GM21390 (cell line): ENCODE measurements around the gene RNU1-1.
A peak's percentile ranks its signal among the peaks of the same experiment; 100 is the strongest.
"Not testable (repeated sequence)": the region's sequence is repeated elsewhere in the genome, so short reads cannot be mapped to it uniquely, and the experiment has no call there.

ENCODE experiments used
- ATAC-seq: cut with Tn5 transposase; IDR thresholded peaks from one replicate; pipeline ENCODE4 v1.9.1; 2021; ENCODE audit not compliant: unreplicated experiment

RNU1-1 gene

GRCh38 chr1:16525769-16526168 lies 11.7 kb upstream of the RNU1-1 start:
- not testable (repeated sequence) for ATAC-seq

DNA sequence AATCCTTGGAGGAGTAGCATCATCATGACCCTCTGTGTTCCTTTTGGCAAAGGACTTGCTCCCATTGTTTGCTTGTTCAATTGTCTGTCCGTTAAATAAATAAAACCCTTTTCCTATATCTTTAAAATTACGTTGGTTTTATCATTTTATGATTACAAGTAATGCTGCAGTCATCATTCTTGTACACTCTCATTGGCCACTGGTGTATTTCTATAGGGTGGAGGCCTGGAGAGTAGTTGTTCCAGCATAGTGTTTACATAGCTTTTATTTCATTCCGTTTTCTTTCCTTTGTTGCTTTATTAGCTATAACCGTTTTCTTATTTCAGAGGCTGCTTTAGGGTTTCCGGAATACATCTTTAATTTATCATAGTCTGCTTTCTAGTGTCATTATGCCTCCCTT lies 7.6 kb upstream of the RNU1-1 start:
- not testable (repeated sequence) for ATAC-seq

DNA sequence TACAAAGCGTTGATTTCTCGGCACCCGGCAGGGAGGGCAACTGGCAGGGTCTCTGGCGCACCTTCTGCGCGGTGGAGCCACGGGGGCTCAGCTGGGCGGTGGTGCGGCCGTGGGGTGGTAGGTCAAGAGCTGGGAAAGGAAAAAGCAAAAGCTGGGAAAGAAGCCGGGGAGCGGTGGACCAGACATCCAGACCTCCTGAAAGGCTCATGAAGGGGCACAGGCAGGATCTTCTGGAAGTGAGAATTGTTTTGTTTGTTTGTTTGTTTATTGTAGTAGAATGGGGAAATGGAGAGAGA lies 7.2 kb upstream of the RNU1-1 start:
- ATAC-seq = no peak

DNA sequence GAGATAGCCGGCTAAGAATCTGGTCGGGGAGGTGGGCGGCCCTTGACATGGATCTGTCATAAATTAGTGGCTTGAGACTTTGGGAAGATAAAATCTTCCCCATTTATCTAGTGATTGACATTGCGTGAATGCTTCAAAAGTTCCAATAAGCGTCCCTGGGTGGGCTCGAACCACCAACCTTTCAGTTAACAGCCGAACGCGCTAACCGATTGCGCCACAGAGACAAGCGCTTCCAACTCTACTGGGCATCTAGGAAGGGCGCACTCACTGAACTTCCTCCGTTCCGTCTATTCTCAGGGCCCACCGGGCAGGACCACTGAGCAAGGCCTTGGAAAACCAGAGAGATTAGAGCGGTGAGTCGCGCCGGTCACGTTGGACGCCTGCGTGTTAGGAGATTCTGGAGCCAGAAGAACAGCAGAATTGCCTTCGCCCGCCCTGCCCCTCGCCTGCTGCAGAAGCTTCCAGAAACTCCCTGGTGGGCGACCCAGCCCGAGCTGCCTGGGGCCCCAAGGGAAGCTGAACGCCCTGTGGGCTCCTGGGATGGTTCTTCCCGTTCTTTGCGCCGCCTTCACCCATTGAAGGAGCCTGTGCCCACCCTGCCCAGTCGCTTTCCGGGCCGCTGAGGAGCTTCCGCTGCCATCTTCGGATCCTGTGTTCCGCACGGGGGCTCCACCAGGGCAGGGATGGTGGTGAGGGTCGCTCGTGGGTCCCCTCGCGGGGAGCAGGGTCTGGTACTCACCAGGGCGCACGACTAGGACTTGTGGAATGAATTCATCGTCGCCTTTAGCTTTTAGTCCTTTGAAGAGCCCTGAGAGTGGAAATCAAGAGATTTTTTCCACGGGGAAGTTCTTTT lies 6.6 kb upstream of the RNU1-1 start:
- ATAC-seq = not testable (repeated sequence)

DNA sequence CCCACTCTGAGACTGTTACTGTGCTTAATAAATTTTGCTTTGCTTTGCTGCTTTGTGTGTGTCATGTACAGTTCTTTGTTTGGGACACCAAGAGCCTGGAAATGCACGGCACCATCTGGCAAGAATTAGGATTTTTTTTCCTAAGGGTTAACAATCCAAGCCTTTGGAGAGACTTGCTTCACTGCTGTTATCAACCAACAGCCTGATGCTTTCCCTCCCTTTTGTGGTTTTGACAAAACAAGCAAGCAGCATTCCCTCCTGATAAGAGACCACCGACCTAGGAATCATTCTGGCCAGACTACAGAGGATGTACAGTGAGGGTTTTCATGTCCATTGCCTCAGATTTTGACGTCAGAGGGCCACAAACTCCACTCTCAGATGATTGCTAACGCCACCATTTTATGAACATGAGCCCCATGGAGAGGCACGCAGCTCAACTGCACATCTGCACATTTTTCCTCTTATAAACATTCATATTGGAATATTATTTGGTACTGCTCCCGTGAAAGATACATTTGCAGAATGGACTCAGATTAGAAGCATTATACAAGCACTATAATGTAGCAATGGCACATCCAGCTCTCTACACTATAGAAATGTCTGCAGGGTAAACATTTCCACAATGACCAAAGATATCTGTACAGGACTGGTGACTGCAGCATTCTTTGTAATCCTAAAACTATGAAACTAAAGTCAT lies 5.3 kb upstream of the RNU1-1 start:
- ATAC-seq = not testable (repeated sequence)

GRCh38 chr1:16518913-16519254 lies 4.8 kb upstream of the RNU1-1 start:
- ATAC-seq = not testable (repeated sequence)

- ATAC-seq = not testable (repeated sequence)
These were observed 2.8 kb upstream of the RNU1-1 start for GRCh38 chr1:16516694-16517410.

DNA sequence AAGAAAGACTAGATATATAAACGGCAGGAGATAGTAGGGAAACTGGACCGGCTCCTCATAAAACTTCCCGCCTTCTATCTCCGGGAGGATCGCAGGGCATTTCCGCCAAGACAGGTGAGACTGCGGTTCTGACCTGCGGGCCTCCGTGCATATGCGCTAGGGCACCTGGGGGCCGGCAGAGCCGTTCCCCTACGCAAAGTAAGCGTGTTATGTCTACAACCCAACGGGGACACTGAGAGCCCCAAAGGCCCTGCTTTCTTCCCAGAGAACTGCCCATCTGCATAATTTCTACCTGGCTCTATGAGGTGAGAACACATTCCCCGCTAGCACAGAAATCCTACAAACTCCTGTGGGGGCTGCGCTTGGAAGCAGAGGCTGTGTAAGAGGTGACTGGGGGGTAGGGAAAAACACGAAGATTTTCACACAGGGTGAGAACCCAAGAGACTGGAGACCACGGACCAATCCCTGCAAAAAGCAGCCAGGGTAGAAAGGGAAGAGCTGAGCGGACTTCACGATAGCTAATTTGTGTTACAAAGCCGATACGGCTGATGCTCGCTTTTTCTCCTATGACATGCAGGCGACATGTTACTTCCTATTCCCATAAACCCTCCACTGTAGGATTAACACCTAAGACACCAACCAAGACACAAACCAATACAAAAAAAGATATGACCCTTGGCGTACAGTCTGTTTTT lies 526 bp downstream of the RNU1-1 start:
- ATAC-seq = peak; percentile 93

- ATAC-seq = not testable (repeated sequence)
These were observed 1.3 kb downstream of the RNU1-1 start for GRCh38 chr1:16512624-16513411.

DNA sequence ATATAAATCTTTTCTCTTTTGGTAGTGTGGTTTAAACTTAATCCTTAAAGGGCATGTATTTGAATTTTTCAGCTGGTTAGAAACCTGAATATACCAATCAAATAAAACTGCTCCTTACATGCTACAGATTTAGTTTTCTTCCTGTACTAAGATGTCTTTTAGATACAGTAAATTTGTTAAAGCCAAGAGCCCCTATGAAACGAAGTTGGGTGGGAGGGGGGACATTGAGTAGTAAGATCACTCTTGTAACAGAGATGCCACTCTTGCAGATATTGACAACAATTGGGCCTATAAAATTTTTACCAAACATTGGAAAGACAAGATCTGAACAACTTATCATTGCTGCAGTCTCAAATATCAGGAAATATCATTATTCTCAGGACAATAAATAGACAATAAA lies 2.2 kb downstream of the RNU1-1 start:
- ATAC-seq = not testable (repeated sequence)

DNA sequence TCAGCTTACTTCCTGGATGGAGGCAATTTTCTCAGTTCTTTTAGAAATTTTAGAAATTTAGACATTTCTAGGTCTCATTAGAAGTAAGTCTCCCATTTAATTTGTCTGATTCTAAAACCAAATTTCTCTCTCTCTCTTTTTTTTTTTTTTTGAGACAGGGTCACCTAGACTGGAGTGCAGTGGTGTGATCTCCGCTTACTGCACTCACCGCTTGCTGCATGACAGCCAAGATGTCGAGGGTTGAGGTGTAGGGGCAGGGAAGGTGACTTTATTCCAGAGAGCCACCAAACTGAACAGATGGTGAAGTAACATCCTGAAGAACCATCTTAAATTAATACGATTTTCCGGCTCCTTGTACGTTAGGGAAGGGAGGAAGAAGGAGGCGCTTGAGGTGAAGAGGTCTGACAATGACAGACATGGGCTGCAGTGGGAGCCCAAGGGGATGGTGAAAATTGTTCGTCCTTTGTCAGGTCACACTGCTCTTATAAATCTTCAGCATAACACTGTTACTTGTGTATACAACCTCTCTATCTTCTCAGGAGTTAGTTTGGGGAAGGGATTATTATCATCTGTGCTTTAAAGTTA lies 5.1 kb downstream of the RNU1-1 start:
- ATAC-seq = not testable (repeated sequence)

GRCh38 chr1:16506364-16507136 lies 7.5 kb downstream of the RNU1-1 start:
- ATAC-seq = not testable (repeated sequence)

- not testable (repeated sequence) for ATAC-seq
These were observed 8.2 kb downstream of the RNU1-1 start for GRCh38 chr1:16505870-16506269.

DNA sequence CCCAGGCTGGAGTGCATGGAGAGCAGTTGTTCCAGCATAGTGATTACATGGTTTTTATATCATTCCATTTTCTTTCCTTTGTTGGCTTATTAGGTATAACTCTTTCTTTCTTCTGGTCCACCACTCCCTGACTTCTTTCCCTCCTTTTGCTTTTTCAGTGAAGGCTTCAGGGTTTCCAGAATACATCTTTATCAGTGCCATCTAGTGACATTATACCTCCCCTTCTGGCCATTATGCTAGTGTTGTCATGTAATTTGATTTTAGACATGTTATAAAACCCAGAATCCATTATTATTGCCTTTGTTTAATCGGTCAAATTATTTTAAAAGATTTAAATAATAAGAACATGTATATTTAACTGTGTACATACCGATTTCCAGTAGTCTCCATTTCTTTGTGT lies 10.6 kb downstream of the RNU1-1 start:
- no peak for ATAC-seq

DNA sequence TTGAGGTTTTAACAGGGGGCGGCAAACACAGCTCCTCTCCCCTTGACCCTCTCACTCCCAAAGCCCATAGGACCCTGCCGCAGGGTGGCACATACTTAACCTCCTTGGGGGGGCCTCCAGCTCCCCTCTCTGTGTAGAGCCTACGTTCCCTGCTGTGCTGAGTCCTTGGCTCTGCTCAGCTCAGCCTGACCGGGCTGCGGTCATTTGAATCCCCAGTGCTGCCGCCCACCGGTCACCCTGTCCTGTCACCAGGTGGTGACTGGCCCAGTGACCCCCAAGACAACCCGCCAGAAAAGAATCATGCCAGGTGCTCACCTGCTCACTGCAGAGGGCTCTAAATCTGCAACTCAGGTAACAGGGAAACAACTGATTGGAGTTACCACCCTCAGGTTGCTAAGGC lies 12.6 kb downstream of the RNU1-1 start:
- ATAC-seq = not testable (repeated sequence)

DNA sequence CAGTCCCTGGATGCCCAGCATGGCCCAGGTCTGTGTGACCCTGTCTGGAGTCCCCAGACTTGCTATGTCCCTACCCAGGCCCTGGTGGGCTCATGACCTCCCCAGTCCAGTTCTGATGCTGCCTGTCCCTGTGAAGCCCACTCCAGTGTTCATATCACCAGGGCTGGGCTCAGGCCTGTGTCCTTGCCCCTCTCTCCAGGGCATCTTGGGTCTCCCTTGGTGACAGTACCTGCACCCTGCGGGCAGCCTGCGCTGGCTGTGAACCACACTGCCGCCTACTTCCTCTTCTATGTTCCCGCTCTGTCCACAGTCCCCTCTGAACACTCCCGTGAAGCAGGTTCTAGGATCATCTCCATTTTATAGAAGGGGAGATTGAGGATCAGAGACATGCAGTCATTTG lies 13.1 kb downstream of the RNU1-1 start:
- ATAC-seq = not testable (repeated sequence)

GRCh38 chr1:16500466-16500865 lies 13.6 kb downstream of the RNU1-1 start:
- ATAC-seq = not testable (repeated sequence)

DNA sequence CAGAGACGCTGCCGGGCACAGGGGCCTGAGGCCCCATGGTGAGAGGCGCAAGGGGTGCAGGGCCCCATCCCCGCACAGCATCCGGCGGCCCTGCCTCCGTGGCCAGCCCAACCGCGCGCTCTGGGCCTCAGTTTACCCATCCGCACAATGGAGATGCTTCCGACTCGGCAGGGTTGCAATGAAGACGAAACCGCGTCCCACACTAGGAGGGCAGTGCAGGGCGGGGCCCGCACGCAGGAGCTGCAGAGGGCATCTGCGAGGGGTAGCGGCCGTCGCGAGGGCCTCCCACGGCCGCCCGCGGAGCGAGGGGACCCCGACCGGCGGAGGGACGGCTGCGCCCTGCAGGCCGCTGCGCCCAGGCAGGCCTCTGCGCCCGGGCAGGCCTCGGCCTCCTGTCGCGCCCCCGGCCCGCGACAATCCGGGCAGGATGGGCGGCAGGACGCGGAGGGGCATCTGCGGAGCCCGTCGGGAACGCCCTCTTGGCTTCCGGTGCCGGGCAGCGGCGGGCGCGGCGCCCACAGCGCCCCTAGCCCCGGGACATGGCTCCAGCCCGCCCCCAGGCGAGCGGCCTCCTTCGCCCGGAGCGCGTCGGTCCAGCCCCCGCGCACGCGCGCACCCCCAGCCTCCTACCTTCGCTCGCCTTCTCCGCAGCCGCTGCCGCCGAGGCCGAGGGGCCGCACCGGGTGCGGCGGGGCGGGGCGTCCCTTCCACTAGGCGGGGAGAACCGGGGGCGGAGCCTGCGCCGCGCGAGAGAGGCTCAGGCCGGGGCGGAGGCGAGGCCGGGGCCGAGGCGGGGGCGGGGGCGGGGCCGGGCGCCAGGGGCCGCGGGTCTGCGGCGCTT lies 15.3 kb downstream of the RNU1-1 start:
- ATAC-seq = peak; percentile 84
